Smooth muscle cell of the umbilical artery (primary cell): Measurements from ENCODE around the gene YEATS2. TPM values are rescaled to one million over a fixed set of nuclear protein-coding genes. Genes with fewer than 3 reads are reported as not detected.

ENCODE experiments used
- total RNA-seq: library from RNA; depleted of rRNA; stranded (reverse); fragments of >200 nt; gene quantifications from 2 replicates; pipeline ENCODE4 v1.2.3, GENCODE V29; 2014

YEATS2 gene
- total RNA-seq: 35.0 and 50.6 TPM in 2 replicates

GRCh38 chr3:183697610-183698317, at the start of gene YEATS2:
Gene YEATS2 (plus strand): TSS chr3:183697797. CDS start chr3:183715163, 17,366 bp downstream.

GRCh38 chr3:183825456-183826161, 128.0 kb downstream of the YEATS2 start, which contains the start of gene MAP6D1:
Gene MAP6D1 (minus strand): TSS chr3:183825577. CDS start chr3:183825547, 30 bp downstream.

Other genes starting within 250 kb of the YEATS2 start
- under 0.01 TPM in 2 replicates for gene KLHL6, start 142.1 kb upstream of the YEATS2 start, total RNA-seq
- 39.2 and 84.0 TPM in 2 replicates for gene KLHL24, start 62.2 kb upstream of the YEATS2 start, total RNA-seq
- 2.1 and 2.4 TPM in 2 replicates for gene MAP6D1, start 127.8 kb downstream of the YEATS2 start, total RNA-seq
- 30.9 and 31.8 TPM in 2 replicates for gene PARL, start 187.1 kb downstream of the YEATS2 start, total RNA-seq